Measurements from ENCODE around the gene LYST.

DNA sequence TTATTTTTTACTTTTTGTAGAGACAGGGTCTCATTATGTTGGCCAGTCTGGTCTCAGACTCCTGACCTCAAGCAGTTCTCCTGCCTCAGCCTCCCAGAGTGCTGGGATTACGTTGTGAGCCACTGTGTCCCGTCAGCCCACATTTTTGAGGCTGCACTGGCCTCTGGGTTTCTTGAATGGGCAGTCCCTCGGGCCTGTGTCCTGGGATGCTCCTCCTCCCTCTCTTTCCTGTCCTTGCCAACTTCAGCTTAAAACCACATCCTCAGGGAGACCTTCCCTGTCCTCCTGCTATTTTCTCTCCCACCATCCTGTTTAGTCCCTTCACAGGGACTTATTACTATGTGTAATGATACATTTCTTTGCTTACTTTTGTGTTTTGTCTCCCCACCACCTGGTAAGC is 31.4 kb upstream of the LYST start:
- TF ChIP-seq, protein P1, sequence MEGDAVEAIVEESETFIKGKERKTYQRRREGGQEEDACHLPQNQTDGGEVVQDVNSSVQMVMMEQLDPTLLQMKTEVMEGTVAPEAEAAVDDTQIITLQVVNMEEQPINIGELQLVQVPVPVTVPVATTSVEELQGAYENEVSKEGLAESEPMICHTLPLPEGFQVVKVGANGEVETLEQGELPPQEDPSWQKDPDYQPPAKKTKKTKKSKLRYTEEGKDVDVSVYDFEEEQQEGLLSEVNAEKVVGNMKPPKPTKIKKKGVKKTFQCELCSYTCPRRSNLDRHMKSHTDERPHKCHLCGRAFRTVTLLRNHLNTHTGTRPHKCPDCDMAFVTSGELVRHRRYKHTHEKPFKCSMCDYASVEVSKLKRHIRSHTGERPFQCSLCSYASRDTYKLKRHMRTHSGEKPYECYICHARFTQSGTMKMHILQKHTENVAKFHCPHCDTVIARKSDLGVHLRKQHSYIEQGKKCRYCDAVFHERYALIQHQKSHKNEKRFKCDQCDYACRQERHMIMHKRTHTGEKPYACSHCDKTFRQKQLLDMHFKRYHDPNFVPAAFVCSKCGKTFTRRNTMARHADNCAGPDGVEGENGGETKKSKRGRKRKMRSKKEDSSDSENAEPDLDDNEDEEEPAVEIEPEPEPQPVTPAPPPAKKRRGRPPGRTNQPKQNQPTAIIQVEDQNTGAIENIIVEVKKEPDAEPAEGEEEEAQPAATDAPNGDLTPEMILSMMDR (conservative IDR thresholded peaks at IDR 0.05 in 1 of 2, IDR thresholded peaks at IDR 0.05 in 1 of 2; ENCODE audit: low read depth in 1 of 2, low read length in 2 of 2): no peak
- TF ChIP-seq EZH2 (IDR thresholded peaks at IDR 0.05; ENCODE audit: low read length, missing control alignments): no peak

Measured in fibroblast of lung (primary cell).